Measurements from ENCODE around the gene EPC1.
"Not testable (repeated sequence)": the region's sequence is repeated elsewhere in the genome, so short reads cannot be mapped to it uniquely, and the experiment has no call there.

The EPC1 gene

DNA sequence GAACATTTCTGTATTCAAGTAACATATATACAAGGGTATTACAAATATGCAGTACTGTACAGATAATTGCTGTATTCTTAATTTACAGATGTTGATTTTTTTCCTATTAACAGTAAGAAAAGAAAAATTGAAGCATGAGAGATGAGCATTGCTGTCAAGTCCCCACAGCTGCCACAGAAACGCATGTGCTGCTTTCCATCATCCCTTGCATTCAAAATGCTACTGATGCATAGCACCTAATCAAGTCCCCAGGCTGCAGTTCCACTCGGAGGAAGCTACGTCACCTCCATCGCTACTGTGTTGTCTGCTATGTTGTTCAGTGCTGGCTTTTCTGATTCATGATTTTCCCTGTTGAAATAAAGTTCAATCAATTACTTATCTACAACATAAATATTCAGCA is 78.2 kb downstream of the EPC1 start:
- FAIRE-seq: no peak

GRCh38 chr10:32266979-32267378 is 80.0 kb downstream of the EPC1 start:
- no peak for FAIRE-seq

GRCh38 chr10:32266566-32266965 is 80.4 kb downstream of the EPC1 start:
- no peak for FAIRE-seq

DNA sequence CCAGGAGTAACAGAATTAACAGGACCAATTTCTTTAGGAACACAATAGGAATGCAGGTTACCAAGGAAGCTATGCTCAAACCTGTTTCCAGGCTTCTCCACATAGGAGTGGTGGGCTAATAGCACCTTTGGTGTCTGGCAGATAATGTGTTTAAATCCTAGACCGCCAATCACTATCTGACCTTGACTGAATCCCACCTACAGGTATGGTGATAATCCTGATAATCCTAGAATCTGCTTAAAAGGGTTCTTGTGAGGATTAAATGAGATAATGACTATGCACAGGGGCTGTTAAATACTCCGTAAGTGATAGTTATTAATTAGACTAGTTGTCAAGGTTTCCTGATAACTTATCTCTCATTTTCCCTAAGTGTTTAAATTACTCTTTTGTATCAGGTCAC is 81.2 kb downstream of the EPC1 start:
- FAIRE-seq: no peak

- no peak for FAIRE-seq
Observed at GRCh38 chr10:32263300-32263699, 83.7 kb downstream of the EPC1 start.

DNA sequence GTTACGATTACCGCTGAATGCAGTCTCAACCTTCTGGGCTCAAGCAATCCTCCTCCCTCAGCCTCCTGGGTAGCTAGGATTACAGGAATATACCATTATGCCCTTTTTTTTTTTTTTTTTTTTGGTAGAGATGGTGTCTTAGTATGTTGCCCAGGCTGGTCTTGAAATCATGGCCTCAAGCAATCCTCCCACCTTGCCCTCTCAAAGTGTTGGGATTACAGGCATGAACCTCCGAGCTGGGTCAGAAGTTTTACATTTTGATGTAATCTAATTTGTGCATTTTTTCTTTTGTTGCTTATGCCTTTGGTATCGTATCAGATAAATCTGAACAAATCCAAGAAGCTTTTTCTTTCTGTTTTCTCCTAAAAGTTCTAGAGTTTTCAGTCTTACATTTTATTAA is 87.4 kb downstream of the EPC1 start:
- no peak for FAIRE-seq

GRCh38 chr10:32256613-32257437 is 90.1 kb downstream of the EPC1 start:
- no peak for FAIRE-seq

DNA sequence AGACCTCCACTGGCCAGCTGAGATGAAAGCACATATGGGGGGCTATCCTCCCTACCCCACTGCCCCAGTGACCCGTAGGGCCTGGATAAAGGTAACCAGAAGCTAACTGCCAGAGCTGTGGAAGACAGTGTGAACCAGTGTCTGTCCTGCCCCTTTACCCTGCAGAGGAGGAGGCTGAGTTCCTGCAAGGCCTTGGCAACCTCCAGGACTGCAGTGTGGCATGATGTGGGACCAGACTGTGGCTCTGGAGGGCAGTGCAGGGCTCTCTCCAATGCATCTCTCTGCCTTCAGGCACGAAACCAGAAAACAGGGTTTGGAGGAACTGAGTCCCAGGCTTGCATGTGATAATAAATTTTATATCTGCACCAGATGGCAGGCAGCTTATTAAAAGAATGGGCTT is 93.1 kb downstream of the EPC1 start:
- FAIRE-seq: no peak

DNA sequence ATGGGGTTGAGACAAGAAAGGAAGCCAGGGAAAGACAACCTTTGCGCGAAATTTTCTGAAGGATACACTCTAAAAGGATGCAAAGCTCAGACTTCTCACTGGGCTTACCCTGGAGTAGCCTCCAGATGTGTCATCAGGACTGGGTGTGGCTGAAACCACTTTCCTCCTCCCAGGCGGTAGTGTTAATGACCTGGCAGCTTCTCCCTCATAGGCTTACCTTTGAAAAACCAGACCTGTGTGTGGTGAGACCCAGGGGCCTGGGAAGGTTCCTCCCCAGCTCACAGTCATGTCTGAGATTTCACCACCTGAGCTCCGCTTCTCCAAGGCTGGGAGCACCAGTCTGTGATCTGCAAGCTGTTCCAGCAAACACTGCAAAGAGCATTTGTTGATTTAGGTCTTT is 93.7 kb downstream of the EPC1 start:
- FAIRE-seq: no peak

DNA sequence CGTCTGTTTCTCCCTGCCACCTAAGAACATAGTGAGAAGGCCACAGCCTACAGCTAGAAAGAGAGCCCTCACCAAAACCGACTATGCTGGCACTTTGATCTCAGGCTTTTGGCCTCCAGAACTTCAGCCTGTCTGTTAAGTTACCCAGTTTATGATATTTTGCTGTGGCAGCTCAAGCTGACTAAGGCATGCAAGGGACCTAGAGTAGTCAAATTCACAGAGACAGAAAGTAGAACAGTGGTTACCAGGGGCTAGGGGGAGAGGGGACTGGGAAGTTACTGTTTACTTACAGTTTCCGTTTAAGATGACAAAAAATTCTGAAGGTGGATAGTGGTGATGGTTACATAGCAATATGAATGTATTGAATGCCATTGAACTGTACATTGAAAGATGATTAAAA is 96.5 kb downstream of the EPC1 start:
- FAIRE-seq: not testable (repeated sequence)

DNA sequence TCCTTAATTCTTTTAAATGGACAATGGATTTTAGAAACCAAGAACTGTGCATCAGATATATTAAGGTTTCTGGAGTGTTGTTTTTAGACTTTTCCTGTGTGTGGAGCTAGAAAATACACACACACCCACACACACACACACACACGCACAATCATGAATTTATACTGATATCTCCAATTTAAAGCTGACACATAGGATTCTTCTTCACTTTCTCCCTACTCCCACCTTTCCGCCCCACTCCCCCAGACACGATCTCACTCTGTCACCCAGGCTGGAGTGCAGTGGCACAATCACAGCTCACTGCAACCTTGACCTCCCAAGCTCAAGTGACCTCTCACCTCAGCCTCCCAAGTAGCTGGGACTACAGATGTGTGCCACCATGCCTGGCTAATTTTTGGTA is 100.3 kb downstream of the EPC1 start:
- FAIRE-seq: no peak

GRCh38 chr10:32245760-32246159 is 101.2 kb downstream of the EPC1 start:
- no peak for FAIRE-seq

- FAIRE-seq: no peak
Observed at GRCh38 chr10:32244421-32245207, 102.3 kb downstream of the EPC1 start.

GRCh38 chr10:32244011-32244410 is 102.9 kb downstream of the EPC1 start:
- no peak for FAIRE-seq

- FAIRE-seq: no peak
Observed at GRCh38 chr10:32241946-32242345, 105.0 kb downstream of the EPC1 start.

- FAIRE-seq: no peak
Observed at GRCh38 chr10:32240471-32240870, 106.5 kb downstream of the EPC1 start.

DNA sequence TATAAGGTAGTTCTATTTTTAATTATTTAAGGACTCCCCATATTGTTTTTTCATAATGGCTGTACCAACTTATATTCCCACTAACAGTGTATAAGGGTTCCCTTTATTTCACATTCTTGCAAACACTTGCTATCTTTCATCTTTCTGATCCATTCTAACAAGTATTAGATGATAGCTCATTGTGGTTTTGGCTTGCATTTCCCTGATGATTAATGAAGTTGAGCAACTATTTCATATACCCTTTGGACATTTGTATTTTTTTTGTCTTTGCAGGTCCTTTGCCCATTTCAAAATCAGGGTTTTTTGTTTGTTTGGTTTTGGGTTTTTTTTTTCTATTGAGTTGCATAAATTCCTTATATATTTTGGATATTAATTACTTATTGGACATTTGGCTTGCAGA is 107.2 kb downstream of the EPC1 start:
- no peak for FAIRE-seq

DNA sequence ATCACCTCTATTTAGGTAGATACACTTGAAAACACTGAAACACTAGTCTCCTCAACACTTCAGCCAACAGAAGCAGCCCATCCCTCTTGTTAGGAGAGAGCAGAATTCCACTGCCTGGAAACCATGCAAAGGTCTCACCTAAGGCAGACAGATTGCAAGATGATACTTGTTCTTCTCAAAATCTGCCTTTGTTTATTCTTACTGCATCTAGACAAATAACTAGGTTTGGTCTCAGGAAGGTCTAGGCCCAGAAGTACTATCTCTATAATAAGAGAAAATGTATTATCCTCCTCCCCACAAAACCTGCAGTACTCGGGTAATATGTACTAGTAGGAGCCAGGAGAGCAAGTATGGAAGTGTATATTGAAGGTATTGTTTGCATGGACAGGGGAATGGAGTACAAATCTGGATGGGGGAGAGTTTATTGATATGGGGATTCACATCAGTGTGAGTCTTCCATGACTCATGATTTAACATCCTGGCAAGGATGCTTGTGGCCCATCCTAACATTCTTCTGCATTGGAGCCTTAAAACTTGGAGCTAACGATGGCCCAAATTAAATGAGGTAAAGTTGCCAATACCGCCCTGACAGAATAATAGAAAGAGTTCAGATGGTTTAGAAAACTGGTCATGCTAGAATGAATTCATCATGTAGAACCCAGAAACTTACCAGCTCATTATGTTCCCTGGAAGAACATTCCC is 109.2 kb downstream of the EPC1 start:
- FAIRE-seq: no peak

- FAIRE-seq: no peak
Observed at GRCh38 chr10:32234471-32234870, 112.5 kb downstream of the EPC1 start.

DNA sequence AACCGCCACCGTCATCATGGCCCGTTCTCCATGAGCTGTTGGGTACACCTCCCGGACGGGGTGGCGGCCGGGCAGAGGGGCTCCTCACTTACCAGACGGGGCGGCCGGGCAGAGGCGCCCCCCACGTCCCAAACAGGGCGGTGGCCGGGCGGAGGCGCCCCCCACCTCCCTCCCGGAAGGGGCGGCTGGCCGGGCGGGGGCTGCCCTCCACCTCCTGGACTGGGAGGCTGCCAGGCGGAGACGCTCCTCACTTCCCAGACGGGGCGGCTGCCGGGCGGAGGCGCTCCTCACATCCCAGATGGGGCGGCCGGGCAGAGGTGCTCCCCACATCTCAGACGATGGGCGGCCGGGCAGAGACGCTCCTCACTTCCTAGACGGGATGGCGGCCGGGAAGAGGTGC is 113.6 kb downstream of the EPC1 start:
- not testable (repeated sequence) for FAIRE-seq

DNA sequence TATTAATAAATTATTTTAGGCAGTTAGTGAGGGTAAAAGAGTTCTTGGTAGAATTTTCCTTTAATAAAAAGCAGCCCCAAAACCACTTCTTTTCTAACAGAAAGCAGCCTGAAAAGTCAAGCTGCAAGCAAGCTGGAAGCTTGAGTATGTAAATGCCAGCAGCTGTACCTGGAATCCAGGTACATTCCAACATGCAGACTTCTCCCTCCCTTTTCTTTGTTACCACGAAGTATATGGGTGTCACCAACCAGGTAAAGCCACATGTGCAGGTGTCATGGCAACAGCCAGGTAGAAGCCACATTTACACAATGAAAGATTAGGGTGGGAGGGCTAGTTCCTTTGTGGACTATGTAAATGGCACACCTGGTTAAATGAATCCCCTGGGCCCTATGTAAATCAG is 114.6 kb downstream of the EPC1 start:
- no peak for FAIRE-seq

DNA sequence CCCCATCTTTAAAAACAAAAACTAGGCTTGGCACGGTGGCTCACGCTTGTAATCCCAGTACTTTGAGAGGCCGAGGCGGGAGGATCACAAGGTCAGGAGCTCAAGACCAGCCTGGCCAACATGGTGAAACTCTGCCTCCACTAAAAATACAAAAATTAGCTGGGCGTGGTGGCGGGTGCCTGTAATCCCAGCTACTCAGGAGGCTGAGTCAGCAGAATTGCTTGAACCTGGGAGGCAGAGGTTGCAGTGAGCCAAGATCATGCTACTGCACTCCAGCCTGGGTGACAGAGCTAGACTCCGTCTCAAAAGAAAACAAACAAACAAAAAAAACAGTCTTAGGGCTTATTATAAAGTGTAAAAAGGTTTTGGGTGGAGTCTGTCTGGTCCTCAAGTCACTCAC is 117.2 kb downstream of the EPC1 start:
- not testable (repeated sequence) for FAIRE-seq

DNA sequence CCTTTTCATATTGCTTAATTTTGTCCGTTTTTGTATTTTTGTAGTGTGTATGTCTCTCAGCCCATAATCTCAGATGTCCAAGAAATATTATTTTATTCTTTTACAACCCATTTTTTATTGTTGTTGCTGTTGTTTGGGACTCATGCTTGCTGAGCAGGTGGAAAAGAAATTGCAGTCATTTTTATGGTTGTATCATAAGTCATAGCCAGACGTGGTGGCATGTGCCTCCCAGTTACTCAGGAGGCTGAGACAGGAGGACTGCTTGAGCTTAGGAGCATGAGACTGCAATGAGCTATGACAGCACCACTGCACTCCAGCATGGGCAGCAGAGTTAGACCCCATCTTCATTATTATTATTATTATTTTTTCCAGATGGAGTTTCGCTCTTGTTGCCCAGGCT is 117.8 kb downstream of the EPC1 start:
- FAIRE-seq: no peak

DNA sequence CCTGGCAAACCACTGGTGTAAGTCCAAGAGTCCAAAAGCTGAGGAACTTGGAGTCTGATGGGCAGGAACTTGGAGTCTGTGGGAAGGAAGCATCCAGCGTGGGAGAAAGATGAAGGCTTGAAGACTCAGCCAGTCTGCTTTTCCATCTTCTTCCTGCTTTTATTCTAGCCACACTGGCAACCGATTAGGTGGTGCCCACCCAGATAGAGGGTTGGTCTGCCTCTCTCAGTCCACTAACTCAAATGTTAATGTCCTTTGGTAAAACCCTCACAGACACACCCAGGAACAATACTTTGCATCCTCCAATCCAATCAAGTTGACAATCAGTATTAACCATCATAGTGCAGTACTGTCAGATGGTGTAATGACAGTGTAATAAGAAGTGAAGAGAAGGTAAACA is 119.2 kb downstream of the EPC1 start:
- no peak for FAIRE-seq

Data from islet of Langerhans (tissue), 1 donor.